NCI-H2196 (cell line): ENCODE measurements around the gene TSPEAR.
"Not testable (repeated sequence)": the region's sequence is repeated elsewhere in the genome, so short reads cannot be mapped to it uniquely, and the experiment has no call there.

Experiments used
- DNase-seq: peaks from one replicate; lab custom pipeline; 2025; ENCODE audit not compliant: unreplicated experiment; lab: John Stamatoyannopoulos, UW

TSPEAR gene

GRCh38 chr21:44593598-44594405, 117.6 kb downstream of the TSPEAR start:
- DNase-seq = no peak

GRCh38 chr21:44592446-44593311, 118.7 kb downstream of the TSPEAR start, which contains the start of gene KRTAP10-6:
KRTAP10-6 (minus strand) TSS chr21:44592505; CDS start chr21:44592484, 21 bp downstream.
- no peak for DNase-seq

GRCh38 chr21:44591801-44592130, 119.6 kb downstream of the TSPEAR start:
- not testable (repeated sequence) for DNase-seq

GRCh38 chr21:44590897-44591800, 120.2 kb downstream of the TSPEAR start:
- DNase-seq = not testable (repeated sequence)

GRCh38 chr21:44590311-44590721, 121.1 kb downstream of the TSPEAR start:
- no peak for DNase-seq

- DNase-seq = no peak
Measured at GRCh38 chr21:44589586-44590305, 121.6 kb downstream of the TSPEAR start.

- no peak for DNase-seq
Measured at GRCh38 chr21:44589094-44589493, 122.3 kb downstream of the TSPEAR start.

- DNase-seq = no peak
Measured at GRCh38 chr21:44585892-44586291, 125.5 kb downstream of the TSPEAR start.

GRCh38 chr21:44583800-44584147, 127.6 kb downstream of the TSPEAR start:
- DNase-seq = no peak

GRCh38 chr21:44583089-44583799, 128.1 kb downstream of the TSPEAR start:
- no peak for DNase-seq

GRCh38 chr21:44582055-44582454, 129.3 kb downstream of the TSPEAR start:
- DNase-seq = no peak

- DNase-seq = no peak
Measured at GRCh38 chr21:44581158-44581557, 130.2 kb downstream of the TSPEAR start.

GRCh38 chr21:44580231-44580821, 131.0 kb downstream of the TSPEAR start, which contains the start of gene KRTAP10-5:
KRTAP10-5 (minus strand) TSS chr21:44580604; CDS start chr21:44580578, 26 bp downstream.
- not testable (repeated sequence) for DNase-seq

- DNase-seq = no peak
Measured at GRCh38 chr21:44579833-44580144, 131.6 kb downstream of the TSPEAR start.

- DNase-seq = no peak
Measured at GRCh38 chr21:44579056-44579832, 132.1 kb downstream of the TSPEAR start.

- DNase-seq = no peak
Measured at GRCh38 chr21:44578371-44579055, 132.9 kb downstream of the TSPEAR start.

GRCh38 chr21:44576025-44576420, 135.3 kb downstream of the TSPEAR start:
- DNase-seq = no peak
